K562 (cell line): Measurements from ENCODE around the gene RARA. TPM values are rescaled to one million over a fixed set of nuclear protein-coding genes. Genes with fewer than 3 reads are reported as not detected.

Experiments
- BCOR ChIP-seq: fragments of 450-650 bp; IDR thresholded peaks from 2 replicates; pipeline ENCODE4 v1.6.1; 2016
- CCAR2 ChIP-seq: fragments of 200-400 bp; formaldehyde crosslinking; IDR thresholded peaks from 2 replicates; pipeline ENCODE4 v1.6.1; 2017; ENCODE audit warnings: mild to moderate bottlenecking, low read depth, low read length
- ESRRA ChIP-seq: fragments of 450-650 bp; IDR thresholded peaks from 2 replicates; pipeline ENCODE4 v1.6.1; 2014; ENCODE audit warnings: low read depth, mild to moderate bottlenecking, moderate library complexity, borderline replicate concordance
- FIP1L1 ChIP-seq: fragments of 200-400 bp; formaldehyde crosslinking; IDR thresholded peaks from 2 replicates; pipeline ENCODE4 v1.6.1; 2018; ENCODE audit warnings: mild to moderate bottlenecking, low read depth, low read length; ENCODE audit not compliant: poor library complexity, severe bottlenecking
- MAFF ChIP-seq: IDR thresholded peaks from 2 replicates; pipeline ENCODE4 v1.6.1; 2012; ENCODE audit warnings: low read length, improper control_type of control experiment
- MCM5 ChIP-seq: fragments of 450-650 bp; IDR thresholded peaks from 2 replicates; pipeline ENCODE4 v1.6.1; 2016; ENCODE audit warnings: low read depth
- OTX1 ChIP-seq: fragments of 450-650 bp; formaldehyde crosslinking; IDR thresholded peaks from 2 replicates; pipeline ENCODE4 v1.4.0; 2022; ENCODE audit warnings: mild to moderate bottlenecking
- POLR3G ChIP-seq: IDR thresholded peaks from 2 replicates; pipeline ENCODE4 v1.6.1; 2011; ENCODE audit not compliant: insufficient read length, insufficient replicate concordance; ENCODE audit errors: extremely low read depth
- RNF2 ChIP-seq: sonication (generic); IDR thresholded peaks from 2 replicates; pipeline ENCODE4 v1.6.1; 2016
- SMC3 ChIP-seq: conservative IDR thresholded peaks from 2 replicates; pipeline ENCODE4 v1.6.1; 2011; ENCODE audit warnings: low read depth, low read length, improper control_type of control experiment; ENCODE audit not compliant: insufficient read depth
- TRIM24 ChIP-seq, 2 experiments: fragments of 450-650 bp; IDR thresholded peaks; 2 replicates each; pipeline ENCODE4 v1.6.1; 2016
- ZNF699 ChIP-seq: fragments of 250-450 bp; sonication (Bioruptor Pico); IDR thresholded peaks from 2 replicates; pipeline ENCODE4 v1.8.0; 2021; ENCODE audit warnings: mild to moderate bottlenecking, moderate library complexity; ENCODE audit not compliant: insufficient replicate concordance
- ZZZ3 ChIP-seq: fragments of 450-650 bp; IDR thresholded peaks from 2 replicates; pipeline ENCODE4 v1.6.1; 2016; ENCODE audit warnings: antibody characterized with exemption, mild to moderate bottlenecking, moderate library complexity
- polyA plus RNA-seq, 8 experiments: library from polyadenylated mRNA; depleted of rRNA in 4 of 8; stranded (reverse) in 5 of 8; unstranded in 3 of 8; fragments of >200 nt; fragmentation: Nextera tagmentation in 2 of 8; fragmentation: Illumina TruSeq in 1 of 8; extraction: Ambion mirVana in 2 of 8; extraction: Trizol in 1 of 8; gene quantifications; 2 replicates each; pipeline versions ENCODE4 v1.2.1 to v1.2.3, GENCODE V29; 2011 to 2014; ENCODE audit warnings: inconsistent platforms in 1 of 8, missing spikeins in 1 of 8
- total RNA-seq, 7 experiments: library from RNA; depleted of rRNA in 6 of 7; stranded (reverse); fragments of >200 nt in 6 of 7; fragmentation: Illumina TruSeq in 2 of 7; extraction: Trizol in 2 of 7; gene quantifications; 2 replicates each; pipeline versions ENCODE4 v1.2.1 to v1.2.3, GENCODE V29; 2011 to 2021; ENCODE audit warnings: low replicate concordance in 1 of 7
- TF ChIP-seq, protein P1 (sequence below): fragments of 250-450 bp; sonication (Bioruptor Pico); IDR thresholded peaks from 2 replicates; pipeline ENCODE4 v1.5.0; 2022; ENCODE audit warnings: mild to moderate bottlenecking
- TF ChIP-seq, protein P2 (sequence below), 2 experiments: IDR thresholded peaks; 2 replicates each; pipeline ENCODE4 v1.6.1; 2012; ENCODE audit warnings: improper control_type of control experiment in 2 of 2, low read depth in 2 of 2, low read length in 2 of 2, borderline replicate concordance in 1 of 2
- TF ChIP-seq, protein P3 (sequence below), 2 experiments: fragments of 450-650 bp in 1 of 2; sonication (generic) in 1 of 2; formaldehyde crosslinking in 1 of 2; IDR thresholded peaks in 1 of 2; conservative IDR thresholded peaks in 1 of 2; 2 replicates each; pipeline versions ENCODE4 v1.6.1 to v1.8.1; 2016 to 2023; ENCODE audit warnings: mild to moderate bottlenecking in 2 of 2, moderate library complexity in 2 of 2, inconsistent platforms in 1 of 2, missing genetic modification reagents in 1 of 2
- TF ChIP-seq, protein P4 (sequence below): fragments of 250-450 bp; sonication (Bioruptor Pico); IDR thresholded peaks from 2 replicates; pipeline ENCODE4 v1.4.0; 2020
- TF ChIP-seq, protein P5 (sequence below): sonication (generic); formaldehyde crosslinking; IDR thresholded peaks from 2 replicates; pipeline ENCODE4 v1.8.0; 2022; ENCODE audit warnings: missing genetic modification reagents, mild to moderate bottlenecking, moderate library complexity, borderline replicate concordance
- TF ChIP-seq, protein P6 (sequence below): fragments of 450-650 bp; formaldehyde crosslinking; IDR thresholded peaks from 2 replicates; pipeline ENCODE4 v1.4.0; 2020; ENCODE audit warnings: mild to moderate bottlenecking, moderate library complexity

RARA gene
- total and polyA plus RNA-seq, 9 of the 15 experiments (the other 6 are each of a cell fraction or from before 2014, with no cell fraction given), result 0.10 to 28.0 (median 7.9) TPM

DNA sequence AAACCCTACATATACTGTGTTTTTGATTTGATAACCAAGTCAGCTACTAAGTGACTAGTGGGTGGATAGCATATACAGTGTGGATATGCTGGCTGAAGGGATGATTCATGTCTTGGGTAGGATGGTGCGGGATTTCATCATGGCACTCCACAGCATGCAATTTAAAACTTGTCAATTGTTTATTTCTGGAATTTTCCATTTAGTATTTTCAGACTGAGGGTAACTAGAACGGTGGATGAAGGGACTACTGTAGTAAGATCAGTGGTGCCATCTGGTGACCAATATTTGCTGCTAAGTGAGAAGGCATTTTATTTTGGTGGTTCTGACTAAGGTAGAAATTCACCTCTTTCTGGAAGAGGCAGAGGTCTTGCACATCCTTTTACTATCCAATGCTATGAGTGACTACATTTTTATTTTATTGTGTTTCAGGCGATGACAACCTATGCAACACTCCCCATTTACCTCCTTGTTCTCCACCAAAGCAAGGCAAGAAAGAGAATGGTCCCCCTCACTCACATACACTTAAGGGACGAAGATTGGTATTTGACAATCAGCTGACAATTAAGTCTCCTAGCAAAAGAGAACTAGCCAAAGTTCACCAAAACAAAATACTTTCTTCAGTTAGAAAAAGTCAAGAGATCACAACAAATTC, 18.2 kb upstream of the RARA start (continued):
- TF ChIP-seq, protein P1, sequence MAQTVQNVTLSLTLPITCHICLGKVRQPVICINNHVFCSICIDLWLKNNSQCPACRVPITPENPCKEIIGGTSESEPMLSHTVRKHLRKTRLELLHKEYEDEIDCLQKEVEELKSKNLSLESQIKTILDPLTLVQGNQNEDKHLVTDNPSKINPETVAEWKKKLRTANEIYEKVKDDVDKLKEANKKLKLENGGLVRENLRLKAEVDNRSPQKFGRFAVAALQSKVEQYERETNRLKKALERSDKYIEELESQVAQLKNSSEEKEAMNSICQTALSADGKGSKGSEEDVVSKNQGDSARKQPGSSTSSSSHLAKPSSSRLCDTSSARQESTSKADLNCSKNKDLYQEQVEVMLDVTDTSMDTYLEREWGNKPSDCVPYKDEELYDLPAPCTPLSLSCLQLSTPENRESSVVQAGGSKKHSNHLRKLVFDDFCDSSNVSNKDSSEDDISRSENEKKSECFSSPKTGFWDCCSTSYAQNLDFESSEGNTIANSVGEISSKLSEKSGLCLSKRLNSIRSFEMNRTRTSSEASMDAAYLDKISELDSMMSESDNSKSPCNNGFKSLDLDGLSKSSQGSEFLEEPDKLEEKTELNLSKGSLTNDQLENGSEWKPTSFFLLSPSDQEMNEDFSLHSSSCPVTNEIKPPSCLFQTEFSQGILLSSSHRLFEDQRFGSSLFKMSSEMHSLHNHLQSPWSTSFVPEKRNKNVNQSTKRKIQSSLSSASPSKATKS, result no peak
- TF ChIP-seq SMC3 (peak; percentile 30; the same call in 1 of the 2 replicates), TRIM24 (IDR thresholded peaks at IDR 0.05) (no peak), POLR3G (no peak), ZZZ3 (0 out of 2 replicates have a peak, but pooled peaks have one; percentile 25), FIP1L1 (no peak), ESRRA (no peak), RNF2 (no peak), MAFF (no peak), ZNF699 (CRISPR knock-in tag) (no peak), BCOR (no peak), OTX1 (no peak), MCM5 (no peak), CCAR2 (no peak)
- TF ChIP-seq, protein P2, sequence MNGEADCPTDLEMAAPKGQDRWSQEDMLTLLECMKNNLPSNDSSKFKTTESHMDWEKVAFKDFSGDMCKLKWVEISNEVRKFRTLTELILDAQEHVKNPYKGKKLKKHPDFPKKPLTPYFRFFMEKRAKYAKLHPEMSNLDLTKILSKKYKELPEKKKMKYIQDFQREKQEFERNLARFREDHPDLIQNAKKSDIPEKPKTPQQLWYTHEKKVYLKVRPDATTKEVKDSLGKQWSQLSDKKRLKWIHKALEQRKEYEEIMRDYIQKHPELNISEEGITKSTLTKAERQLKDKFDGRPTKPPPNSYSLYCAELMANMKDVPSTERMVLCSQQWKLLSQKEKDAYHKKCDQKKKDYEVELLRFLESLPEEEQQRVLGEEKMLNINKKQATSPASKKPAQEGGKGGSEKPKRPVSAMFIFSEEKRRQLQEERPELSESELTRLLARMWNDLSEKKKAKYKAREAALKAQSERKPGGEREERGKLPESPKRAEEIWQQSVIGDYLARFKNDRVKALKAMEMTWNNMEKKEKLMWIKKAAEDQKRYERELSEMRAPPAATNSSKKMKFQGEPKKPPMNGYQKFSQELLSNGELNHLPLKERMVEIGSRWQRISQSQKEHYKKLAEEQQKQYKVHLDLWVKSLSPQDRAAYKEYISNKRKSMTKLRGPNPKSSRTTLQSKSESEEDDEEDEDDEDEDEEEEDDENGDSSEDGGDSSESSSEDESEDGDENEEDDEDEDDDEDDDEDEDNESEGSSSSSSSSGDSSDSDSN (IDR thresholded peaks at IDR 0.05; ENCODE audit: borderline replicate concordance in 1 of 2, low read depth in 2 of 2, low read length in 2 of 2), result no peak
- TF ChIP-seq, protein P3, sequence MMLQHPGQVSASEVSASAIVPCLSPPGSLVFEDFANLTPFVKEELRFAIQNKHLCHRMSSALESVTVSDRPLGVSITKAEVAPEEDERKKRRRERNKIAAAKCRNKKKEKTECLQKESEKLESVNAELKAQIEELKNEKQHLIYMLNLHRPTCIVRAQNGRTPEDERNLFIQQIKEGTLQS (IDR thresholded peaks at IDR 0.05), result peak; percentile 40; the same call in 1 of the 2 replicates
- TF ChIP-seq, protein P3 (CRISPR knock-in tag; conservative IDR thresholded peaks at IDR 0.05), result no peak
- TF ChIP-seq, protein P4, sequence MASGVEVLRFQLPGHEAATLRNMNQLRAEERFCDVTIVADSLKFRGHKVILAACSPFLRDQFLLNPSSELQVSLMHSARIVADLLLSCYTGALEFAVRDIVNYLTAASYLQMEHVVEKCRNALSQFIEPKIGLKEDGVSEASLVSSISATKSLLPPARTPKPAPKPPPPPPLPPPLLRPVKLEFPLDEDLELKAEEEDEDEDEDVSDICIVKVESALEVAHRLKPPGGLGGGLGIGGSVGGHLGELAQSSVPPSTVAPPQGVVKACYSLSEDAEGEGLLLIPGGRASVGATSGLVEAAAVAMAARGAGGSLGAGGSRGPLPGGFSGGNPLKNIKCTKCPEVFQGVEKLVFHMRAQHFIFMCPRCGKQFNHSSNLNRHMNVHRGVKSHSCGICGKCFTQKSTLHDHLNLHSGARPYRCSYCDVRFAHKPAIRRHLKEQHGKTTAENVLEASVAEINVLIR (CRISPR knock-in tag), result no peak
- TF ChIP-seq, protein P5, sequence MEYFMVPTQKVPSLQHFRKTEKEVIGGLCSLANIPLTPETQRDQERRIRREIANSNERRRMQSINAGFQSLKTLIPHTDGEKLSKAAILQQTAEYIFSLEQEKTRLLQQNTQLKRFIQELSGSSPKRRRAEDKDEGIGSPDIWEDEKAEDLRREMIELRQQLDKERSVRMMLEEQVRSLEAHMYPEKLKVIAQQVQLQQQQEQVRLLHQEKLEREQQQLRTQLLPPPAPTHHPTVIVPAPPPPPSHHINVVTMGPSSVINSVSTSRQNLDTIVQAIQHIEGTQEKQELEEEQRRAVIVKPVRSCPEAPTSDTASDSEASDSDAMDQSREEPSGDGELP (CRISPR knock-in tag), result no peak
- TF ChIP-seq, protein P6, sequence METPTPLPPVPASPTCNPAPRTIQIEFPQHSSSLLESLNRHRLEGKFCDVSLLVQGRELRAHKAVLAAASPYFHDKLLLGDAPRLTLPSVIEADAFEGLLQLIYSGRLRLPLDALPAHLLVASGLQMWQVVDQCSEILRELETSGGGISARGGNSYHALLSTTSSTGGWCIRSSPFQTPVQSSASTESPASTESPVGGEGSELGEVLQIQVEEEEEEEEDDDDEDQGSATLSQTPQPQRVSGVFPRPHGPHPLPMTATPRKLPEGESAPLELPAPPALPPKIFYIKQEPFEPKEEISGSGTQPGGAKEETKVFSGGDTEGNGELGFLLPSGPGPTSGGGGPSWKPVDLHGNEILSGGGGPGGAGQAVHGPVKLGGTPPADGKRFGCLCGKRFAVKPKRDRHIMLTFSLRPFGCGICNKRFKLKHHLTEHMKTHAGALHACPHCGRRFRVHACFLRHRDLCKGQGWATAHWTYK (CRISPR knock-in tag), result no peak
